DND-41 (cell line): Measurements from ENCODE around the gene SPINK1.
"Not testable (repeated sequence)": the region's sequence is repeated elsewhere in the genome, so short reads cannot be mapped to it uniquely, and the experiment has no call there.

Experiments
- ATAC-seq: fragments of 200-7000 bp; cut with Tn5 transposase; 3 replicates; pipeline ENCODE4 v1.9.1; 2021; ENCODE audit warnings: low read depth; ENCODE audit not compliant: insufficient read depth
- DNase-seq: peaks from one replicate; pipeline ENCODE4 v3.0.0-alpha.2; 2020
- H2AFZ ChIP-seq: 2 replicates; pipeline ENCODE4 v1.6.0; 2012; ENCODE audit warnings: low read depth, low read length
- H3K27ac ChIP-seq: 2 replicates; pipeline ENCODE4 v1.5.1; 2012; ENCODE audit warnings: low read length, inconsistent platforms
- H3K27me3 ChIP-seq: fragments of 200-600 bp; sonication (generic); 2 replicates; pipeline ENCODE4 v1.6.0; 2012; ENCODE audit warnings: low read length, mild to moderate bottlenecking, inconsistent platforms; ENCODE audit not compliant: insufficient read depth, poor library complexity
- H3K36me3 ChIP-seq: 2 replicates; pipeline ENCODE4 v1.5.1; 2012; ENCODE audit warnings: low read length, inconsistent platforms; ENCODE audit not compliant: insufficient read depth
- H3K4me1 ChIP-seq: 2 replicates; pipeline ENCODE4 v1.5.1; 2012; ENCODE audit warnings: mild to moderate bottlenecking, low read length; ENCODE audit not compliant: insufficient read depth
- H3K4me2 ChIP-seq: 2 replicates; pipeline ENCODE4 v1.6.0; 2012; ENCODE audit warnings: mild to moderate bottlenecking, moderate library complexity, low read length, inconsistent platforms; ENCODE audit not compliant: insufficient read depth
- H3K4me3 ChIP-seq, 2 experiments: fragments of 200-600 bp in 1 of 2; shearing (Covaris generic) in 1 of 2; 2 replicates each; pipeline ENCODE4 v1.5.1; 2012 to 2016; ENCODE audit warnings: inconsistent platforms in 2 of 2, low read length in 2 of 2, mild to moderate bottlenecking in 2 of 2, low read depth in 1 of 2, moderate library complexity in 1 of 2
- H3K79me2 ChIP-seq: 2 replicates; pipeline ENCODE4 v1.6.0; 2012; ENCODE audit warnings: low read length, inconsistent platforms; ENCODE audit not compliant: insufficient read depth
- H3K9ac ChIP-seq: 2 replicates; pipeline ENCODE4 v1.6.0; 2012; ENCODE audit warnings: low read depth, mild to moderate bottlenecking, inconsistent platforms, low read length, moderate library complexity
- H3K9me3 ChIP-seq: 2 replicates; pipeline ENCODE4 v1.5.1; 2012; ENCODE audit warnings: low read length, moderate library complexity, mild to moderate bottlenecking, inconsistent platforms; ENCODE audit not compliant: insufficient read depth, severe bottlenecking
- H4K20me1 ChIP-seq: 2 replicates; pipeline ENCODE4 v1.6.0; 2012; ENCODE audit warnings: low read length; ENCODE audit not compliant: insufficient read depth
- CTCF ChIP-seq: IDR thresholded peaks from 2 replicates; pipeline ENCODE4 v1.5.1; 2012; ENCODE audit warnings: borderline replicate concordance, low read length, moderate library complexity, mild to moderate bottlenecking; ENCODE audit not compliant: poor library complexity, severe bottlenecking; ENCODE audit errors: extremely low read depth
- EZH2 ChIP-seq: IDR thresholded peaks from 3 replicates; pipeline ENCODE4 v1.6.1; 2012; ENCODE audit warnings: borderline replicate concordance, low read depth, mild to moderate bottlenecking, moderate library complexity, low read length, inconsistent platforms; ENCODE audit not compliant: severe bottlenecking

The SPINK1 gene

GRCh38 chr5:147826361-147826760 lies 5.1 kb downstream of the SPINK1 start:
- Histone ChIP-seq H4K20me1 (no peaks in the 10 kb centered on the region), H3K4me3 (no peak overlapping the region), H3K27me3 (no peaks in the 10 kb centered on the region), H3K9me3 (no peaks in the 10 kb centered on the region), H3K79me2 (no peaks in the 10 kb centered on the region), H3K9ac (no peak overlapping the region), H3K4me2 (no peak overlapping the region), H3K4me1 (no peaks in the 10 kb centered on the region), H3K36me3 (no peaks in the 10 kb centered on the region), H3K27ac (no peak overlapping the region), H2AFZ (no peak overlapping the region)
- ATAC-seq (no peak), DNase-seq (no peak)
- TF ChIP-seq CTCF (no peak), EZH2 (no peak)

GRCh38 chr5:147822686-147823491 lies 8.6 kb downstream of the SPINK1 start:
- DNase-seq (peak; percentile 24), ATAC-seq (peak; percentile 58; the same call in 2 of the 3 replicates)
- no peaks in the 10 kb centered on the region for H3K27me3 ChIP-seq
- no peaks in the 10 kb centered on the region for H3K9me3 ChIP-seq
- H3K27ac ChIP-seq, result no peak overlapping the region
- H3K9ac ChIP-seq, result no peak overlapping the region
- no peak overlapping the region for H3K4me3 ChIP-seq
- H3K36me3 ChIP-seq, result no peaks in the 10 kb centered on the region
- H4K20me1 ChIP-seq, result no peaks in the 10 kb centered on the region
- H3K4me2 ChIP-seq, result no peak overlapping the region
- TF ChIP-seq EZH2 (no peak), CTCF (peak; percentile 73)
- no peaks in the 10 kb centered on the region for H3K79me2 ChIP-seq
- no peak overlapping the region for H2AFZ ChIP-seq
- H3K4me1 ChIP-seq, result no peaks in the 10 kb centered on the region

GRCh38 chr5:147822222-147822621 lies 9.2 kb downstream of the SPINK1 start:
- H3K9ac ChIP-seq, H2AFZ ChIP-seq, H4K20me1 ChIP-seq, H3K4me1 ChIP-seq, H3K79me2 ChIP-seq, H3K27ac ChIP-seq, H3K4me3 ChIP-seq, H3K36me3 ChIP-seq, H3K27me3 ChIP-seq, H3K9me3 ChIP-seq, ATAC-seq, DNase-seq, H3K4me2 ChIP-seq: not testable (repeated sequence)

GRCh38 chr5:147821766-147822165 lies 9.7 kb downstream of the SPINK1 start:
- H3K9ac ChIP-seq, result no peak overlapping the region
- H4K20me1 ChIP-seq, result no peaks in the 10 kb centered on the region
- no peaks in the 10 kb centered on the region for H3K36me3 ChIP-seq
- H3K27ac ChIP-seq, result no peak overlapping the region
- ATAC-seq (no peak), DNase-seq (no peak)
- H2AFZ ChIP-seq, result no peak overlapping the region
- H3K4me3 ChIP-seq, result no peak overlapping the region
- no peaks in the 10 kb centered on the region for H3K9me3 ChIP-seq
- H3K27me3 ChIP-seq, result no peaks in the 10 kb centered on the region
- no peak overlapping the region for H3K4me2 ChIP-seq
- no peaks in the 10 kb centered on the region for H3K79me2 ChIP-seq
- no peaks in the 10 kb centered on the region for H3K4me1 ChIP-seq
- TF ChIP-seq CTCF, result no peak
- TF ChIP-seq EZH2, result no peak
